K562 (cell line): Measurements from ENCODE around the gene ACBD4. TPM values are rescaled to one million over a fixed set of nuclear protein-coding genes. Genes with fewer than 3 reads are reported as not detected.

Experiments
- BMI1 ChIP-seq: fragments of 150-350 bp; IDR thresholded peaks from 2 replicates; pipeline ENCODE4 v1.6.1; 2014; ENCODE audit warnings: low read length
- CC2D1A ChIP-seq: fragments of 450-650 bp; IDR thresholded peaks from 2 replicates; pipeline ENCODE4 v1.6.1; 2017; ENCODE audit warnings: mild to moderate bottlenecking
- CREM ChIP-seq: IDR thresholded peaks from 2 replicates; pipeline ENCODE4 v1.6.1; 2014; ENCODE audit warnings: antibody characterized with exemption, low read depth
- DACH1 ChIP-seq: fragments of 450-650 bp; IDR thresholded peaks from 2 replicates; pipeline ENCODE4 v1.6.1; 2018; ENCODE audit not compliant: partially characterized antibody
- E2F3 ChIP-seq: fragments of 250-450 bp; sonication (Bioruptor Pico); IDR thresholded peaks from 2 replicates; pipeline ENCODE4 v1.4.0; 2020; ENCODE audit warnings: mild to moderate bottlenecking
- FOXA3 ChIP-seq, 2 experiments: fragments of 450-650 bp in 1 of 2; sonication (generic) in 1 of 2; formaldehyde crosslinking; IDR thresholded peaks in 1 of 2; conservative IDR thresholded peaks in 1 of 2; 2 replicates each; pipeline versions ENCODE4 v1.4.0 to v1.8.0; 2020 to 2022; ENCODE audit warnings: mild to moderate bottlenecking in 2 of 2, missing genetic modification reagents in 1 of 2
- NCOA6 ChIP-seq: fragments of 450-650 bp; IDR thresholded peaks from 2 replicates; pipeline ENCODE4 v1.6.1; 2017; ENCODE audit warnings: mild to moderate bottlenecking
- PHB ChIP-seq: fragments of 250-450 bp; sonication (Bioruptor Pico); IDR thresholded peaks from 2 replicates; pipeline ENCODE4 v1.5.0; 2021
- POLR3G ChIP-seq: IDR thresholded peaks from 2 replicates; pipeline ENCODE4 v1.6.1; 2011; ENCODE audit not compliant: insufficient read length, insufficient replicate concordance; ENCODE audit errors: extremely low read depth
- PTTG1 ChIP-seq: fragments of 450-650 bp; IDR thresholded peaks from 2 replicates; pipeline ENCODE4 v1.6.1; 2016; ENCODE audit warnings: low read depth, mild to moderate bottlenecking, missing genetic modification characterization, missing compliant biosample characterization
- RNF2 ChIP-seq: sonication (generic); IDR thresholded peaks from 2 replicates; pipeline ENCODE4 v1.6.1; 2016
- SIN3B ChIP-seq: fragments of 450-650 bp; IDR thresholded peaks from 2 replicates; pipeline ENCODE4 v1.6.1; 2017; ENCODE audit warnings: low read depth, mild to moderate bottlenecking, moderate library complexity
- U2AF1 ChIP-seq: fragments of 200-400 bp; formaldehyde crosslinking; optimal IDR thresholded peaks from 2 replicates; pipeline ENCODE3; 2017; ENCODE audit warnings: mild to moderate bottlenecking, low read depth, low read length, moderate library complexity
- ZC3H8 ChIP-seq: fragments of 450-650 bp; IDR thresholded peaks from 2 replicates; pipeline ENCODE4 v1.6.1; 2017
- ZNF212 ChIP-seq: fragments of 450-650 bp; formaldehyde crosslinking; IDR thresholded peaks from 2 replicates; pipeline ENCODE4 v1.4.0; 2020; ENCODE audit warnings: mild to moderate bottlenecking
- ZNF707 ChIP-seq: fragments of 250-450 bp; sonication (Bioruptor Pico); conservative IDR thresholded peaks from 2 replicates; pipeline ENCODE4 v1.8.0; 2022; ENCODE audit warnings: inconsistent platforms, mild to moderate bottlenecking, moderate library complexity
- ZNF766 ChIP-seq: fragments of 200-800 bp; sonication (Bioruptor generic); conservative IDR thresholded peaks from 2 replicates; pipeline ENCODE4 v1.6.1; 2016; ENCODE audit warnings: missing genetic modification characterization, missing compliant biosample characterization
- polyA plus RNA-seq, 8 experiments: library from polyadenylated mRNA; depleted of rRNA in 4 of 8; stranded (reverse) in 5 of 8; unstranded in 3 of 8; fragments of >200 nt; fragmentation: Nextera tagmentation in 2 of 8; fragmentation: Illumina TruSeq in 1 of 8; extraction: Ambion mirVana in 2 of 8; extraction: Trizol in 1 of 8; gene quantifications; 2 replicates each; pipeline versions ENCODE4 v1.2.1 to v1.2.3, GENCODE V29; 2011 to 2014; ENCODE audit warnings: inconsistent platforms in 1 of 8, missing spikeins in 1 of 8
- total RNA-seq, 7 experiments: library from RNA; depleted of rRNA in 6 of 7; stranded (reverse); fragments of >200 nt in 6 of 7; fragmentation: Illumina TruSeq in 2 of 7; extraction: Trizol in 2 of 7; gene quantifications; 2 replicates each; pipeline versions ENCODE4 v1.2.1 to v1.2.3, GENCODE V29; 2011 to 2021; ENCODE audit warnings: low replicate concordance in 1 of 7
- TF ChIP-seq, protein P1 (sequence below), 2 experiments: fragments of 450-650 bp; IDR thresholded peaks; 2 replicates each; pipeline ENCODE4 v1.6.1; 2016; ENCODE audit warnings: mild to moderate bottlenecking in 2 of 2, borderline replicate concordance in 1 of 2, low read depth in 1 of 2, moderate library complexity in 1 of 2
- TF ChIP-seq, protein P2 (sequence below): IDR thresholded peaks from 3 replicates; pipeline ENCODE4 v1.6.1; 2011; ENCODE audit warnings: borderline replicate concordance, mild to moderate bottlenecking; ENCODE audit not compliant: insufficient read length, insufficient read depth

Gene ACBD4
- total and polyA plus RNA-seq, 9 of the 15 experiments (the other 6 are each of a cell fraction or from before 2014, with no cell fraction given) = 0.14 to 6.9 (median 4.6) TPM

DNA sequence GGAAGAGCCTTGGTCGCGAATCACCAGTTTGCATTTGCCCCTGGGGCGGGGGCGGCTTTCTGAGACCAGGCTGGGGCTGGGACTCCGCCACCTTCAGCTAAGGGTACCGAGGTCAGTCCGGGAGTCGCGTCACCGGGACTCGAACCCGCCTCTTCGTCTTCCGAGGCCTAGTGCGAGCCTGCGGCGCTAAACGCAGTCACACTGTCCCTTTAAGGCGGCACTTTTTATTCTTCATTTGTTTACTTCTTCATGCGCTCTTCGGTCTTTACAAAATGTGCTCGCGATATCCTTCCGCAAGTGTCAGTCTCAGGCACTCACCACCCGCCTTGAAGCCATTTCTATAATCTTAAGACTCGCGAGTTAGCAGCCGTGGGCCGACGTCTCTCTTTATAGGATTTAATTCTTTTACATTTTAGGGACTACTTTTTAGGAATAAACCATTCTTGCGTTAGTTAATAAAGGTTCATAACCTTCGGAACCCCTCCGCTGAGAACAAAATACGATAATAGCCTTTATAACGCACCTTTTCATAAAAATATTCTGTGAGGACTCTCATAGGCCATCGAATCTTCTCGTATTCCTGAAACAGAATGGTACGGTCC lies 12.2 kb downstream of the ACBD4 start (continued):
- TF ChIP-seq, protein P1, sequence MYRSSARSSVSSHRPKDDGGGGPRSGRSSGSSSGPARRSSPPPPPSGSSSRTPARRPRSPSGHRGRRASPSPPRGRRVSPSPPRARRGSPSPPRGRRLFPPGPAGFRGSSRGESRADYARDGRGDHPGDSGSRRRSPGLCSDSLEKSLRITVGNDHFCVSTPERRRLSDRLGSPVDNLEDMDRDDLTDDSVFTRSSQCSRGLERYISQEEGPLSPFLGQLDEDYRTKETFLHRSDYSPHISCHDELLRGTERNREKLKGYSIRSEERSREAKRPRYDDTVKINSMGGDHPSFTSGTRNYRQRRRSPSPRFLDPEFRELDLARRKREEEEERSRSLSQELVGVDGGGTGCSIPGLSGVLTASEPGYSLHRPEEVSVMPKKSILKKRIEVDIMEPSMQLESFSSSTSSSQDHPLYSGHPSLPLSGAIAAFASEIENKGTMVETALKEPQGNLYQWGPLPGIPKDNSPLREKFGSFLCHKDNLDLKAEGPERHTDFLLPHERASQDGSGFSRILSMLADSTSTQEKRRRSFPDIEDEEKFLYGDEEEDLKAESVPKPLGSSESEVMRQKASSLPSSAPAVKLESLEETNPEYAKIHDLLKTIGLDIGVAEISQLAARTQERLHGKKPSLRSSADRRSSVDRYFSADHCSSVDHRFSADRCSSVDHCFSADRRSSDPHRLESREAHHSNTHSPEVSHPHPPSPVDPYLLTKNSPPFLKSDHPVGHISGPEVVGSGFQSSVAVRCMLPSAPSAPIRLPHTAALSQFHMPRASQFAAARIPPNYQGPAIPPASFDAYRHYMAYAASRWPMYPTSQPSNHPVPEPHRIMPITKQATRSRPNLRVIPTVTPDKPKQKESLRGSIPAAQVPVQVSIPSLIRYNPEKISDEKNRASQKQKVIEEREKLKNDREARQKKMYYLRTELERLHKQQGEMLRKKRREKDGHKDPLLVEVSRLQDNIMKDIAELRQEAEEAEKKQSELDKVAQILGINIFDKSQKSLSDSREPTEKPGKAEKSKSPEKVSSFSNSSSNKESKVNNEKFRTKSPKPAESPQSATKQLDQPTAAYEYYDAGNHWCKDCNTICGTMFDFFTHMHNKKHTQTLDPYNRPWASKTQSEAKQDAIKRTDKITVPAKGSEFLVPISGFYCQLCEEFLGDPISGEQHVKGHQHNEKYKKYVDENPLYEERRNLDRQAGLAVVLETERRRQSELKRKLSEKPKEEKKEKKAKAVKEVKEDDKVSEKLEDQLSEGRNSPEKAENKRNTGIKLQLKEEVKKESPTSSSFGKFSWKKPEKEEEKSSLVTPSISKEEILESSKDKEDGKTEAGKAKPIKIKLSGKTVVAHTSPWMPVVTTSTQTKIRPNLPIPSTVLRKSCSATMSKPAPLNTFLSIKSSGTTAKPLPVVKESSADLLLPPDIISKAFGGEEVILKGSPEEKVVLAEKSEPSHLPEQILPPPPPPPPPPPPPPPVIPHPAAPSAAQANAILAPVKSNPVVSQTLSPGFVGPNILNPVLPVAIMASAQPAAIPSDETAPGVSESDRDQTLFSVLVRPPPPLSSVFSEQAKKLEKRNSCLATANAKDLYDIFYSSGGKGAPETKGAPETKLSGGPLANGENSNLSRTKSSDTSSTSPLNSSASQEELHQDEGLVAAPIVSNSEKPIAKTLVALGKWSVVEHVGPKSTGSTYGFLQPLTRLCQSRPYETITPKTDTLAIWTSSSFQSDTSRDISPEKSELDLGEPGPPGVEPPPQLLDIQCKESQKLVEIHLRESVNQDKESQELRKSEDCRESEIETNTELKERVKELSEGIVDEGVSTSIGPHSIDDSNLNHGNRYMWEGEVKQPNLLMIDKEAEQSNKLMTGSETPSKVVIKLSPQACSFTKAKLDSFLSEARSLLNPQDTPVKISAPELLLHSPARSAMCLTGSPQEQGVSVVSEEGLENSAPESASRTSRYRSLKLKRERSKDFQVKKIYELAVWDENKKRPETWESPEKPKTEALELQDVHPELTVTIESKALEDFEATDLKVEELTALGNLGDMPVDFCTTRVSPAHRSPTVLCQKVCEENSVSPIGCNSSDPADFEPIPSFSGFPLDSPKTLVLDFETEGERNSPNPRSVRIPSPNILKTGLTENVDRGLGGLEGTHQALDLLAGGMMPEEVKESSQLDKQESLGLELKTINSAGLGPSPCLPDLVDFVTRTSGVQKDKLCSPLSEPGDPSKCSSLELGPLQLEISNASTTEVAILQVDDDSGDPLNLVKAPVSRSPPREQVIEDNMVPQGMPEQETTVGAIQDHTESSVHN (IDR thresholded peaks at IDR 0.05; ENCODE audit: borderline replicate concordance in 1 of 2, low read depth in 1 of 2) = peak in 1 of 2 experiments; percentile 68; a peak in 1 of 4 replicates
- TF ChIP-seq NCOA6 (no peak), RNF2 (peak; percentile 69), ZNF707 (CRISPR knock-in tag) (0 out of 2 replicates have a peak, but pooled peaks have one; percentile 45), E2F3 (no peak), PTTG1 (tag) (no peak), SIN3B (peak; percentile 58), FOXA3 (CRISPR knock-in tag; conservative IDR thresholded peaks at IDR 0.05 in 1 of 2, IDR thresholded peaks at IDR 0.05 in 1 of 2) (peak; percentile 88 to 94), PHB (CRISPR knock-in tag) (peak; percentile 69; the same call in 1 of the 2 replicates), POLR3G (no peak), ZC3H8 (0 out of 2 replicates have a peak, but pooled peaks have one; percentile 79), ZNF766 (no peak; the same call in 1 of the 2 replicates), CC2D1A (0 out of 2 replicates have a peak, but pooled peaks have one; percentile 13), BMI1 (no peak; the same call in 1 of the 2 replicates), DACH1 (no peak), CREM (peak; percentile 72), U2AF1 (no peak), ZNF212 (CRISPR knock-in tag) (no peak)
- TF ChIP-seq, protein P2, sequence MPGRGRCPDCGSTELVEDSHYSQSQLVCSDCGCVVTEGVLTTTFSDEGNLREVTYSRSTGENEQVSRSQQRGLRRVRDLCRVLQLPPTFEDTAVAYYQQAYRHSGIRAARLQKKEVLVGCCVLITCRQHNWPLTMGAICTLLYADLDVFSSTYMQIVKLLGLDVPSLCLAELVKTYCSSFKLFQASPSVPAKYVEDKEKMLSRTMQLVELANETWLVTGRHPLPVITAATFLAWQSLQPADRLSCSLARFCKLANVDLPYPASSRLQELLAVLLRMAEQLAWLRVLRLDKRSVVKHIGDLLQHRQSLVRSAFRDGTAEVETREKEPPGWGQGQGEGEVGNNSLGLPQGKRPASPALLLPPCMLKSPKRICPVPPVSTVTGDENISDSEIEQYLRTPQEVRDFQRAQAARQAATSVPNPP = no peak
